ENCODE results near the gene NEUROD2.

Gene NEUROD2

DNA sequence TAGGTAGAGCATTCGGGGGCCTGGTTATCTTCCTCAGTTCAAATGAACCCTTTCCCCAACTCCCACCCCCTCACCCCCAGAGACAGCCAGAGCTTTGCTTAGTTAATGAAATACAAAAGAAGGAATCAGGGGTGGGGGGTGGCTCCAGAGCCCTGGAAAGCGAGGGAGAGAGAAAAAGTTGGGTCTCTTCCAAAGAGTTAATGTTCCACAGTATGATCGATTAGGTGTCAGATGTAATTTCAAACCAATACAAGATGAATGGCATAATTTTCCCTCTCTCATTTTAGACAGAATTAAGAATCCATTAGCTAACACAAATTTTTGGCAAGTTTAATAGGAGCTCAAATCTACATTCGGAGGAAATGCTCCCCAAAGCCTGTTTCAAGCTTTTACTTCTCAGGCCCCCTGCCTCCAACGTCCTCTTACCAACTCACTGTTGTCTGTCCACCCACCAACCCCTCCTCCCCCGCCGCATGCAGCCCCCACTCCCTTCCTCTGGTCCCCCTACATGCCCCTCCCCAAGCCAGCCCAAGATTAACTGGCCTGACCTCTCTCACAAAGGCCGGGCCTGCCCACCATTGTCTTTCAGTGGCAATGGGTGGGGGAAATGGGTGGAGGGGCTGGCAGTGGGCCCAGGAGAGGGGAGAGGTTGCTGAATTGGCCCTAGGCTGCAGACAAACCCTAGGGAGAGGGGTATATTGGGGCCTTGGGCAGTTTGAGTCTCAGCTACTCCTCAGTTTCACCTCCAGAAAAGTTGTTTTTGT is 28.2 kb downstream of the NEUROD2 start:
- Histone ChIP-seq H3K4me1 (ENCODE audit: control insufficient read depth, insufficient read depth, low read length) (peaks cover 17% of the 10 kb centered on the region), H3K27me3 (ENCODE audit: control insufficient read depth, insufficient read depth, low read length, poor library complexity, severe bottlenecking) (no peaks in the 10 kb centered on the region), H3K36me3 (ENCODE audit: control insufficient read depth, insufficient read depth, low read length) (no peaks in the 10 kb centered on the region), H3K4me3 (ENCODE audit: insufficient read depth, low read depth, low read length) (no peak overlapping the region), H3K9me3 (ENCODE audit: control insufficient read depth, low read length) (no peaks in the 10 kb centered on the region), H3K27ac (ENCODE audit: insufficient read depth, low read depth, low read length, poor library complexity, severe bottlenecking) (no peak overlapping the region)
- 6 to 17% methylated on average over 5 to 7 of the region's 8 CpGs for WGBS, 2 experiments

DNA sequence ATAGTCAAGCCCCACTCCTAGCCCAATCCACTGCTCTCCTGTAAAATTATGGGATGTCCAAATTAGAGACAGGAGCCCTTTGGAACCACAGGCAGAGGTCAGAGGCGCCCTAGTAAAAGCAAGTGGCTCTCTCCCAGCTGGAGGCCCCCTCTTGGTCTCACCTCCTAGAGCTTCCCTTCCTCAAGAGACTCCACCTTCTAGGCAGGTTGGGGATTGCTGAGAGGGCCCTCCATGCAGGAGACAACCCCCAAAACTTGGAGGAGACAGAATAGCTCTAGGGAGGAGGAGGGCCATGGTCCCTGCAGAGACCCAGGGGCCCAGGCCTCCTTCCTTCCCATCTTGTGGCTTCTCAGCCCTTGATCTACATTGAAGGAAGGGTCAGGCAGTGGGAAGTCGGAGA is 29.4 kb downstream of the NEUROD2 start:
- no peaks in the 10 kb centered on the region for H3K36me3 ChIP-seq (ENCODE audit: control insufficient read depth, insufficient read depth, low read length)
- H3K9me3 ChIP-seq (ENCODE audit: control insufficient read depth, low read length) = no peaks in the 10 kb centered on the region
- H3K27ac ChIP-seq (ENCODE audit: insufficient read depth, low read depth, low read length, poor library complexity, severe bottlenecking) = no peak overlapping the region
- peaks cover 17% of the 10 kb centered on the region for H3K4me1 ChIP-seq (ENCODE audit: control insufficient read depth, insufficient read depth, low read length)
- H3K4me3 ChIP-seq (ENCODE audit: insufficient read depth, low read depth, low read length) = no peak overlapping the region
- H3K27me3 ChIP-seq (ENCODE audit: control insufficient read depth, insufficient read depth, low read length, poor library complexity, severe bottlenecking) = no peaks in the 10 kb centered on the region
- 77 to 85% methylated on average over 2 of the region's 2 CpGs for WGBS, 2 experiments

DNA sequence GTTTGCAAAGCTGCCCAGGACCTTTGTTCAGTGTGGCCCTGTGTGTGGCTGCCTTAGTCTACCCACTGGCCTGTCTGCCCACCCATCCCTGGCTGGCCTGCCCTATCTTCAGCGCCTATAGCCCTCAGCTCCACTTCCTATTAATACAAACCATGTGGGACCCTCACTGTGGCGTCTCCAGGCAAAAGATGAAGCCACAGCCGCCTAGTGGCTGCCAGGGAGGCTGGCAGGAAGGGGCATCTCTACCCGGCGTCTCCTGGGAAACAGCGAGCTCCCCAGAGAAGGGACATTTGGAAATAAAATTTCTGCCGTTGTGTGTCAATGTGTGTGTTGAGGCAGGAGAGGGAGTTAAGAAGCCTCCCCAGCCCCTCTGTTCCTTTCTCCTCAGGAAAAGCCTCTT is 31.5 kb downstream of the NEUROD2 start:
- Histone ChIP-seq H3K4me3 (ENCODE audit: insufficient read depth, low read depth, low read length) (no peak overlapping the region), H3K27ac (ENCODE audit: insufficient read depth, low read depth, low read length, poor library complexity, severe bottlenecking) (no peak overlapping the region), H3K9me3 (ENCODE audit: control insufficient read depth, low read length) (no peaks in the 10 kb centered on the region), H3K4me1 (ENCODE audit: control insufficient read depth, insufficient read depth, low read length) (peaks cover 17% of the 10 kb centered on the region), H3K27me3 (ENCODE audit: control insufficient read depth, insufficient read depth, low read length, poor library complexity, severe bottlenecking) (no peaks in the 10 kb centered on the region), H3K36me3 (ENCODE audit: control insufficient read depth, insufficient read depth, low read length) (no peaks in the 10 kb centered on the region)
- 36 to 43% methylated on average over 7 of the region's 7 CpGs for WGBS, 2 experiments

DNA sequence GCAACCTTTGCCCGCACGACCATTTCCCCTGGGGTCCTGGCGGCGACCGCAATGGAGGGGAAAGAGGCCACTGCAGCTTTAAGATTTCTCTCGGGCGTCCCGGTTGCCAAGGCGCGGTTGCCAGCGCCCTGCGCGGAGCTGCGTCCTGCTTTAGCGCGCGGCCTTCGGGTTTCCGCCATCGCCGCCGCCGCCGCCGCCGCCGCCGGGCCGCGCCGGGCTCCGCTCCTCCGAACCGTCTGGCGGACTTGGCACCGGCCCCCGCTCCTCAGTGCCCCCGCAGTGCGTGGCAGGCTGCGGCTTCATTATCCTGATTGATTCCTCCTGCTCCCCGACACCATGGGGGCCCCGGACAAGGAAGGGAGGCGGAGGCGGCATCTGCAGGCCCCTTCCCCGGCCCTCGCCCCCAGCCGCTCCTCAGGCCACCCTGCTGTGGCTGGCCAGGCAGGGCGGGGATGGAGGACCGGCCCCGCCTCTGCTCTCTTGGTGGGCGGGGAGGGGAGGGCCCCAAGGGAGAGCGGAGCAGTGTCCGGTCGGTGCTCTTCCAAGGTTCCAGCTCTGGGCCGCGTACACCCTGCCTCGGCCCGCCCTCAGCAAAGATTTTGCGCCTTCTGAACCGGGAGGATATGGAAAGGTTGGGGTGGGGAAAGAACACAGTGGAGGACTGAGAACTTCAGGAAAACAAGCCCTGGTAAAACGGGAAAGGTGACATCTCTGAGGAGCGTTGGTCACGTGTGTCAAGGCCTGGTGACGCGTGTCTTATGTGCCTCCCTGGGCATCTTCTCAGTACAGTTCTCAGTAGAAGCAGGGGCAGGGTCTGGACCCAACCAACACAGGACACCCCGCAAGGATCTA is 34.0 kb downstream of the NEUROD2 start:
- 3% methylated on average over 66 of the region's 66 CpGs for WGBS, 2 experiments
- Histone ChIP-seq H3K27me3 (ENCODE audit: control insufficient read depth, insufficient read depth, low read length, poor library complexity, severe bottlenecking) (no peaks in the 10 kb centered on the region), H3K9me3 (ENCODE audit: control insufficient read depth, low read length) (no peaks in the 10 kb centered on the region), H3K27ac (ENCODE audit: insufficient read depth, low read depth, low read length, poor library complexity, severe bottlenecking) (no peak overlapping the region), H3K4me1 (ENCODE audit: control insufficient read depth, insufficient read depth, low read length) (peaks cover 7% of the 10 kb centered on the region), H3K36me3 (ENCODE audit: control insufficient read depth, insufficient read depth, low read length) (no peaks in the 10 kb centered on the region), H3K4me3 (ENCODE audit: insufficient read depth, low read depth, low read length) (peak overlapping the region; percentile 44)

DNA sequence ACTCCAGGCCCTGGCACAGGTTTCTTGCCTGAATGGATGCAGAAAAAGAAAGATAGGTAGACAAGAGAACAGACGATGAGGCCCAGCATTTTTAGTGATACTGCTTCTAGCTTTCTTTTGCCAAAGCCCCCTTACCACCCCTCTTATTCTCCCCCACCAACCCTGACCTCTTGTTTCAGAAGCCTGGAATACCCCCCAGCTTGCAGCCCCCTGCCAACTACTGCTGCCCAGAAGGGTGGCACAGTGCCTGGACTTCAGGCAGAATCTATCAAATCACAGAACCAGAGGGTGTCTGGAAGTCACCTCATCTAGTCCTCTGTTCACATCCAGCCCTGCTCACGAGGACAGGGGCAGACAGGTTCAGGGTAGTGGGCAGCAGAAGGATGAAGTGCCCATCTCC is 35.6 kb downstream of the NEUROD2 start:
- Histone ChIP-seq H3K27me3 (ENCODE audit: control insufficient read depth, insufficient read depth, low read length, poor library complexity, severe bottlenecking) (no peaks in the 10 kb centered on the region), H3K36me3 (ENCODE audit: control insufficient read depth, insufficient read depth, low read length) (peaks cover 4% of the 10 kb centered on the region), H3K27ac (ENCODE audit: insufficient read depth, low read depth, low read length, poor library complexity, severe bottlenecking) (no peak overlapping the region), H3K4me1 (ENCODE audit: control insufficient read depth, insufficient read depth, low read length) (no peaks in the 10 kb centered on the region), H3K9me3 (ENCODE audit: control insufficient read depth, low read length) (no peaks in the 10 kb centered on the region), H3K4me3 (ENCODE audit: insufficient read depth, low read depth, low read length) (no peak overlapping the region)
- WGBS, 2 experiments = 92% methylated on average over 2 of the region's 2 CpGs

DNA sequence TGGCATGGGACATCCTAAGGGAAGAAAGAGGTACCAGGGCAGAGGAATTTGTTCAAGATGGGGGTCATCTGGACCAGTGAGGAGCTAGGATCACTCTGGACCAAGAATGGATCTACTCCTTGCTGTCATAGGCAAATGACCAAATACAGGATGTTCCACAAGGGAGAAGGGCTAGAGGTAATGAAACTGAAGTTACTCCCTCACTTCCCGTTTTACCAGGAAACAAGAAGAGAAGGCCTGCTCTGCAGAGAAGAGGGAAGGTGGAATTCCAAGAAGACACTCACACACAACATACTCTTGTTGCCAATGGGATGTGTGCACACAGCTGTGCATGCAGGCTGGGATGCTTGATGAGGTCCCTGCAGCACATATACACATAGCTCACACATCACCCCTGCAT is 38.6 kb downstream of the NEUROD2 start:
- Histone ChIP-seq H3K27ac (ENCODE audit: insufficient read depth, low read depth, low read length, poor library complexity, severe bottlenecking) (no peak overlapping the region), H3K4me3 (ENCODE audit: insufficient read depth, low read depth, low read length) (no peak overlapping the region)
- 86 to 87% methylated on average over 1 of the region's 1 CpG for WGBS, 2 experiments

DNA sequence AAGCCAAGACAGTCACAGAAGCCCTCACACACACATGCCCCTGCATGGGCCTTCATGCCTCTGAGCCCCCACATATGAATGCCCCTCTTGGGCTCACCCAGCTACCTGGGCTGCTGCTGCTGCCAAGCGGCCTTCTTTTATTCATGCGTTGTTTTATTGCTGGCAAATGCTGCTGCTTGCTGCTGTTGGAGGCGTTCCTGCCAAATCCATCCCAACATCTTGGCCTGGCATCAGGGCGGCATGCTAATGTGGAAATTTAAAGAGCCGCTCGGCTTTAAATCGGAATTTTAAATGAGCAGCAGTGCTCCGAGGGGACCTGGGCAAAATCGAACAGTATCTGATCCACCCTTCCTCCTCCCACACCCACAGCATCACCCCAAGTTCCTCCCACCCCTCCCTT is 39.0 kb downstream of the NEUROD2 start:
- WGBS, 2 experiments = 95 to 97% methylated on average over 9 of the region's 9 CpGs
- Histone ChIP-seq H3K4me3 (ENCODE audit: insufficient read depth, low read depth, low read length) (no peak overlapping the region), H3K27me3 (ENCODE audit: control insufficient read depth, insufficient read depth, low read length, poor library complexity, severe bottlenecking) (no peaks in the 10 kb centered on the region), H3K9me3 (ENCODE audit: control insufficient read depth, low read length) (no peaks in the 10 kb centered on the region), H3K27ac (ENCODE audit: insufficient read depth, low read depth, low read length, poor library complexity, severe bottlenecking) (no peak overlapping the region), H3K4me1 (ENCODE audit: control insufficient read depth, insufficient read depth, low read length) (peaks cover 9% of the 10 kb centered on the region), H3K36me3 (ENCODE audit: control insufficient read depth, insufficient read depth, low read length) (peaks cover 4% of the 10 kb centered on the region)

More for the DNA sequence above, 38.6 kb downstream of the NEUROD2 start:
- Histone ChIP-seq H3K4me1 (ENCODE audit: control insufficient read depth, insufficient read depth, low read length) (peaks cover 5% of the 10 kb centered on the region), H3K27me3 (ENCODE audit: control insufficient read depth, insufficient read depth, low read length, poor library complexity, severe bottlenecking) (no peaks in the 10 kb centered on the region), H3K9me3 (ENCODE audit: control insufficient read depth, low read length) (no peaks in the 10 kb centered on the region), H3K36me3 (ENCODE audit: control insufficient read depth, insufficient read depth, low read length) (peaks cover 4% of the 10 kb centered on the region)

DNA sequence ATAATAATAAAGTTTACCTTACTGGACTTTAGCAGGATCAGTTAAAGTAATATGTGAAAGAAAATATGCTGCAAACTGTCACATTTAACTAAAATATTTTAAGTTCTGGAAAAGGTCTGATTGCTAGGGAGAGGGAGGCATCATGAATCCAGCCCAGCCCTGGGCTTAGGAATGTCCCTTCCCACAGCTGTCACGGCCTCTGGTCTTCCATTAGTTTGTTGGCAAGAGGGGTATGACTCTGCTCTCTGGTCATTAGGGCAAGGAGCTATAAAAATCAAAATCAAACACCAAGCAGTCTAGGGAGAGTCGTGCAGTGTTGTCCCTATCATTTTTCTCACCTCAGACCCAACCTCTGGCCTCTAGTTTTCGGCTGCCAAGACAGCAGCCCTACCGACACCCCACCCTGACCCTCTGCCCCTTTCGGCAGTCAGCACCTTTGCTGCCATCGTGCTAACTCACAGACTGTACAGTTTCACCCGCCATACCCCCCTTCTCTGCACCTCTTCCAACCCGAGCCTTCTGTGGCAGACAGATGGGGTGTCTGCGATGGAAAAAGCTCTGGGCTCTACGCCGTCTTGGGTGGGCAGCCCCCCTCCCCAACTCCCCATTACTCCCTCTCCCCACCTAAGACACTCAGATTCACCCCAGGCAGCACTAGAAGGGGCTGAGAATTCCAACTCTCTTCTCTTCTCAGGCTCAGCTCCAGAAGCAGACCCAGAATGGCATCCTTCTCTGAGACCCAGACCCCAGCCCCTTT is 41.4 kb downstream of the NEUROD2 start:
- 88 to 89% methylated on average over 11 of the region's 11 CpGs for WGBS, 2 experiments
- Histone ChIP-seq H3K27me3 (ENCODE audit: control insufficient read depth, insufficient read depth, low read length, poor library complexity, severe bottlenecking) (no peaks in the 10 kb centered on the region), H3K4me3 (ENCODE audit: insufficient read depth, low read depth, low read length) (no peak overlapping the region), H3K4me1 (ENCODE audit: control insufficient read depth, insufficient read depth, low read length) (peaks cover 14% of the 10 kb centered on the region), H3K9me3 (ENCODE audit: control insufficient read depth, low read length) (no peaks in the 10 kb centered on the region), H3K27ac (ENCODE audit: insufficient read depth, low read depth, low read length, poor library complexity, severe bottlenecking) (no peak overlapping the region), H3K36me3 (ENCODE audit: control insufficient read depth, insufficient read depth, low read length) (peaks cover 4% of the 10 kb centered on the region)

DNA sequence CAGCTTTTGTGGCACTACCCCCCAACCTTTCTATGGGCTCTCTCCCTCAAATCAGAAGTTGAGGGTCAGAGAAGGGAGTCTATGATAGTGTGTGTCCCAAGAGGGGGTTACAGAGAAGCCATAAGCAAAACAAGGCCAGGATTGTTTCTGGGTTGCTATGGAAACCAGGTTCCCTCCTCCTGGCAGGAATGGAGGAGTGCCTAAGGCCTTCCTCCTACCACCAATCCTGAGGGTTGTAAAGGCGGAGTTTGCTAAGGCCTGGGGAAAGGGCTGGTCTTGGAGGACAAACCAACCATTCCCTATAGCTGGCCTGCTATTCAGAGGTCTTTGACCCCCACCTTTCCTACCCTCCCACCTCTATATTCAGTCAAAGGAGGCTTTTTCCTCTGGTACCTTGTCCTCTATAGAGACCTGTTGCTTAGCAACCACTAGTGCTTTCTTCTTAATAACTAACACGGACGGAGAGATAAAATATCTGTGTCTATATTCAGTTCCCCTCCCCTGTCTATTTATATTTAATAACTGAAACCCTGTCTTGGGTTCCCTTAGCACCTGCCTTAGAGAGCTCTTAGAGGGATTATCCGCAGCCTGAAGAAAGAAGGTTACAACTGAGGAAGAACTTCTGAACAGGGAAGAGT is 43.4 kb downstream of the NEUROD2 start:
- Histone ChIP-seq H3K4me3 (ENCODE audit: insufficient read depth, low read depth, low read length) (no peak overlapping the region), H3K27ac (ENCODE audit: insufficient read depth, low read depth, low read length, poor library complexity, severe bottlenecking) (no peak overlapping the region), H3K27me3 (ENCODE audit: control insufficient read depth, insufficient read depth, low read length, poor library complexity, severe bottlenecking) (no peaks in the 10 kb centered on the region), H3K4me1 (ENCODE audit: control insufficient read depth, insufficient read depth, low read length) (peaks cover 14% of the 10 kb centered on the region), H3K36me3 (ENCODE audit: control insufficient read depth, insufficient read depth, low read length) (peaks cover 4% of the 10 kb centered on the region), H3K9me3 (ENCODE audit: control insufficient read depth, low read length) (no peaks in the 10 kb centered on the region)
- 71 to 84% methylated on average over 4 of the region's 4 CpGs for WGBS, 2 experiments

Measured in ectodermal cell (in vitro differentiated cells).